ENCODE data around the gene ZNF143. TPM values are rescaled to one million over a fixed set of nuclear protein-coding genes. Genes with fewer than 3 reads are reported as not detected.

The ZNF143 gene
- total RNA-seq, 1 experiment from 2014 or later = 35.8 TPM

GRCh38 chr11:9530020-9530621 is 69.3 kb downstream of the ZNF143 start (continued):
- TF ChIP-seq TEAD4 (CRISPR knock-in tag; IDR thresholded peaks at IDR 0.05) (no peak), CBFB (CRISPR knock-in tag; IDR thresholded peaks at IDR 0.05; ENCODE audit: low read depth) (no peak)
- TF ChIP-seq, protein P1, sequence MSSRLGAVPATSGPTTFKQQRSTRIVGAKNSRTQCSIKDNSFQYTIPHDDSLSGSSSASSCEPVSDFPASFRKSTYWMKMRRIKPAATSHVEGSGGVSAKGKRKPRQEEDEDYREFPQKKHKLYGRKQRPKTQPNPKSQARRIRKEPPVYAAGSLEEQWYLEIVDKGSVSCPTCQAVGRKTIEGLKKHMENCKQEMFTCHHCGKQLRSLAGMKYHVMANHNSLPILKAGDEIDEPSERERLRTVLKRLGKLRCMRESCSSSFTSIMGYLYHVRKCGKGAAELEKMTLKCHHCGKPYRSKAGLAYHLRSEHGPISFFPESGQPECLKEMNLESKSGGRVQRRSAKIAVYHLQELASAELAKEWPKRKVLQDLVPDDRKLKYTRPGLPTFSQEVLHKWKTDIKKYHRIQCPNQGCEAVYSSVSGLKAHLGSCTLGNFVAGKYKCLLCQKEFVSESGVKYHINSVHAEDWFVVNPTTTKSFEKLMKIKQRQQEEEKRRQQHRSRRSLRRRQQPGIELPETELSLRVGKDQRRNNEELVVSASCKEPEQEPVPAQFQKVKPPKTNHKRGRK (CRISPR knock-in tag; IDR thresholded peaks at IDR 0.05; ENCODE audit: borderline replicate concordance) = no peak

- ChIA-PET CTCF (interaction anchor here (1.0 to 1.1 kb wide), 2 partner anchors 42 to 365 kb away, joined by 3 to 4 read pairs; partner anchors contain the start of gene WEE1), POLR2A (interaction anchor here (1.8 kb wide), 1 partner anchor 71 kb away, joined by 5 read pairs; the partner anchor contains the start of gene ZNF143)
- no peak overlapping the region for H3K4me3 Mint-ChIP-seq
- no peaks in the 10 kb centered on the region for H3K27me3 Mint-ChIP-seq (ENCODE audit: low read depth)
- DNase-seq (ENCODE audit: low spot score) (no peak), ATAC-seq (peak; percentile 24)
- no peak for TF ChIP-seq IRF2 (CRISPR knock-in tag; IDR thresholded peaks at IDR 0.05; ENCODE audit: borderline replicate concordance, low read depth)
- no peak for TF ChIP-seq ZNF219 (CRISPR knock-in tag; IDR thresholded peaks at IDR 0.05; ENCODE audit: borderline replicate concordance)
- no peak for TF ChIP-seq ZNF671 (CRISPR knock-in tag; IDR thresholded peaks at IDR 0.05)
- TF ChIP-seq NR1H2 (CRISPR knock-in tag; IDR thresholded peaks at IDR 0.05) = no peak
- H3K4me1 Mint-ChIP-seq = peaks cover 52% of the 10 kb centered on the region
- no peak overlapping the region for H3K27ac Mint-ChIP-seq
- no peaks in the 10 kb centered on the region for H3K9me3 Mint-ChIP-seq
- H3K36me3 Mint-ChIP-seq = peaks cover 12% of the 10 kb centered on the region
Measured at GRCh38 chr11:9530901-9531625, 70.3 kb downstream of the ZNF143 start.

DNA sequence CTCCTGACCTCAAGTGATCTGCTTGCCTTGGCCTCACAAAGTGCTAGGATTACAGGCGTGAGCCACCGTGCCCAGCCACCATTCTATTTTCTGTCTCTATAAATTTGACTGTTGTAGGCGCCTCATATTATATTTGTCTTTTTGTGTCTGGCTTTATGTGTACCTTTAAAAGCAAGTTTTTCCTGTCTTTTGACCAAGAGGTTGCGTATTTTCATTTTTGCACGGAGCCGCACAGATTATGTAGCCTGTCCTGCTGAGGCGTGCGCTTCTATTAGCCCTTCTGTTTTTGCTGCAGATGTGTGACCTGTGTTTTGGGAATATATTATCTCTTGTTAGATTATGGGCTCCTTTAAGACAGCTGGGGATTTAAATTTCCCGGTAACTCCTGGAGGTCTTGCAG is 72.2 kb downstream of the ZNF143 start:
- H3K36me3 Mint-ChIP-seq = no peaks in the 10 kb centered on the region
- no peak overlapping the region for H3K4me3 Mint-ChIP-seq
- no peak for DNase-seq (ENCODE audit: low spot score)
- peaks cover 52% of the 10 kb centered on the region for H3K4me1 Mint-ChIP-seq
- peak overlapping the region; percentile 84; the same call in 1 of the 2 replicates for H3K27ac Mint-ChIP-seq
- no peak for ATAC-seq
- ChIA-PET CTCF (interaction anchor here (0.9 to 3.4 kb wide), 4 partner anchors 26 to 215 kb away, joined by 3 to 50 read pairs (median 36); no protein-coding TSS in a partner anchor), POLR2A (interaction anchor here (3.1 kb wide), 1 partner anchor 41 kb away, joined by 22 read pairs; the partner anchor contains the start of gene WEE1)
- H3K9me3 Mint-ChIP-seq = no peaks in the 10 kb centered on the region
- H3K27me3 Mint-ChIP-seq (ENCODE audit: low read depth) = no peaks in the 10 kb centered on the region
- TF ChIP-seq NR3C1 (CRISPR knock-in tag; conservative IDR thresholded peaks at IDR 0.05; ENCODE audit: low read depth) (no peak), PRRX2 (CRISPR knock-in tag; IDR thresholded peaks at IDR 0.05) (no peak), ARID4B (CRISPR knock-in tag; IDR thresholded peaks at IDR 0.05; ENCODE audit: borderline replicate concordance) (no peak), ZNF138 (CRISPR knock-in tag; conservative IDR thresholded peaks at IDR 0.05) (no peak), PREB (CRISPR knock-in tag; IDR thresholded peaks at IDR 0.05; ENCODE audit: borderline replicate concordance) (no peak), ZNF396 (CRISPR knock-in tag; IDR thresholded peaks at IDR 0.05; ENCODE audit: borderline replicate concordance) (no peak), ZNF121 (CRISPR knock-in tag; IDR thresholded peaks at IDR 0.05) (no peak), ZNF532 (CRISPR knock-in tag; IDR thresholded peaks at IDR 0.05; ENCODE audit: borderline replicate concordance) (no peak)
- TF ChIP-seq, protein P2, sequence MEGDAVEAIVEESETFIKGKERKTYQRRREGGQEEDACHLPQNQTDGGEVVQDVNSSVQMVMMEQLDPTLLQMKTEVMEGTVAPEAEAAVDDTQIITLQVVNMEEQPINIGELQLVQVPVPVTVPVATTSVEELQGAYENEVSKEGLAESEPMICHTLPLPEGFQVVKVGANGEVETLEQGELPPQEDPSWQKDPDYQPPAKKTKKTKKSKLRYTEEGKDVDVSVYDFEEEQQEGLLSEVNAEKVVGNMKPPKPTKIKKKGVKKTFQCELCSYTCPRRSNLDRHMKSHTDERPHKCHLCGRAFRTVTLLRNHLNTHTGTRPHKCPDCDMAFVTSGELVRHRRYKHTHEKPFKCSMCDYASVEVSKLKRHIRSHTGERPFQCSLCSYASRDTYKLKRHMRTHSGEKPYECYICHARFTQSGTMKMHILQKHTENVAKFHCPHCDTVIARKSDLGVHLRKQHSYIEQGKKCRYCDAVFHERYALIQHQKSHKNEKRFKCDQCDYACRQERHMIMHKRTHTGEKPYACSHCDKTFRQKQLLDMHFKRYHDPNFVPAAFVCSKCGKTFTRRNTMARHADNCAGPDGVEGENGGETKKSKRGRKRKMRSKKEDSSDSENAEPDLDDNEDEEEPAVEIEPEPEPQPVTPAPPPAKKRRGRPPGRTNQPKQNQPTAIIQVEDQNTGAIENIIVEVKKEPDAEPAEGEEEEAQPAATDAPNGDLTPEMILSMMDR (IDR thresholded peaks at IDR 0.05) = no peak
- TF ChIP-seq, protein P3, sequence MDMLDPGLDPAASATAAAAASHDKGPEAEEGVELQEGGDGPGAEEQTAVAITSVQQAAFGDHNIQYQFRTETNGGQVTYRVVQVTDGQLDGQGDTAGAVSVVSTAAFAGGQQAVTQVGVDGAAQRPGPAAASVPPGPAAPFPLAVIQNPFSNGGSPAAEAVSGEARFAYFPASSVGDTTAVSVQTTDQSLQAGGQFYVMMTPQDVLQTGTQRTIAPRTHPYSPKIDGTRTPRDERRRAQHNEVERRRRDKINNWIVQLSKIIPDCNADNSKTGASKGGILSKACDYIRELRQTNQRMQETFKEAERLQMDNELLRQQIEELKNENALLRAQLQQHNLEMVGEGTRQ (CRISPR knock-in tag; IDR thresholded peaks at IDR 0.05) = no peak

Measured in WTC11 (cell line).